Activated CD8-positive, alpha-beta memory T cell treated with anti-CD3 and anti-CD28 coated beads, Interleukin-2, amount 50 U/mL, for 1 hour (primary cell): ENCODE measurements around the gene AP3S2.
"Not testable (repeated sequence)": the region's sequence is repeated elsewhere in the genome, so short reads cannot be mapped to it uniquely, and the experiment has no call there.

ENCODE experiments used
- DNase-seq: peaks from one replicate; pipeline ENCODE4 v3.0.0-alpha.2; 2020; ENCODE audit errors: extremely low read depth

The AP3S2 gene

GRCh38 chr15:89834465-89835175 is 59.2 kb downstream of the AP3S2 start:
- DNase-seq, result not testable (repeated sequence)

DNA sequence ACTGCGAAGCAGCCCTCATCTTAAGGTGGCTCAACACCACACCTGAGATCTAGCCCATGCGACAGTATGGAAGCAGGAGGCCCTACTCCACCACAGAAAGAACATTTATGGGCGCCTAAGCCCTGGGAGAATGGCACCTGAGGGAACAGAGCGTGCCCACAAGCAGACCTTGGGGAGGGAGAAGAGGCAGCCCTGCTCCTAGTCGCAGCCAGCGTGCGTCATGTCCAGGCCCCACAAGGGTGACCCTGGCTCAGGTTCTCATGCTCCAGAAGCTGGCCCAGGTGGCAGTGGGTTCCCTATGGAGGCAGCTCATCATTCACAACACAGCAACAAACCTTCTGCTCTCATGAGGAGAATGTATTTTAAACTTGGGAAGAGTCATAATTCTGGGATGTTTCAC is 59.8 kb downstream of the AP3S2 start:
- no peak for DNase-seq

GRCh38 chr15:89830639-89831038 is 63.2 kb downstream of the AP3S2 start:
- no peak for DNase-seq

DNA sequence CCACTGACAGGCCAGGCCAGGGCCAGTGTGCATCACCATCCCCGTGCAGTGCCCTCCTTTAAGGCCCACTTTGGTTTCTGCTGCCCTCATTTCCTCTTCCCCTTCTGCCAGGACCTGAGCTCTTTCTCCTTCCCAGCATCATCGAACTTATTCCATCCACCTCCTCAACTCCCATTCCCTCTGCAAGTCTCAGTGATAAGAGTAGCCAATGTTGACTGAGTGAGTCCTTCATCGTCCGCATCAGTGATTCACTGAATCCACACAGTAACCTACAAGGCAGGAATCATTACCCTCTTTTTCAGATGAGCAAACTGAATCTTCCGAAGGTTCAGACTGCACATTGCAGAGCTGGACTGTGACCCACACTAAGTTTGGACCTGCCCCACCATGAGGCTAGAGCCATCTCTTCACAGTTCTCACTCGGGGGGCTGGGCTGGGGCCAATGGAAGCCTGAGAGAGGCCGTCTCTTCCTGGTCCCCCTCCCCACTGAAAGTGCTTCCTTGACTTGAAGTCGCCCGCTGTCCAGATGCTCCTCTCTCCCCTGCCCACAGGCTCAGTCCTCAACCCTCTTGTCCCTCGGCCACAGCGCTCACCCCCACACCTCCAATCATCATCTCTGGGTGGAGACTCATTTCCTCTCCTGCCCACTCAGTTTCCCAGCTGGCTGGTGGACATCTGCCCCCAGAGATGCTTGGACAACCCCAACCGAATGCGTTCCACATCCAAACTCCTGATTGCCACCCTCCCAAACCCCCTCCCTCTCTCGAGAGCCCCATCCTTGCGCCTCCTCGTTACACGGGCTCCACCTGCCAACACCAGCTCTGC is 64.0 kb downstream of the AP3S2 start:
- DNase-seq, result no peak

DNA sequence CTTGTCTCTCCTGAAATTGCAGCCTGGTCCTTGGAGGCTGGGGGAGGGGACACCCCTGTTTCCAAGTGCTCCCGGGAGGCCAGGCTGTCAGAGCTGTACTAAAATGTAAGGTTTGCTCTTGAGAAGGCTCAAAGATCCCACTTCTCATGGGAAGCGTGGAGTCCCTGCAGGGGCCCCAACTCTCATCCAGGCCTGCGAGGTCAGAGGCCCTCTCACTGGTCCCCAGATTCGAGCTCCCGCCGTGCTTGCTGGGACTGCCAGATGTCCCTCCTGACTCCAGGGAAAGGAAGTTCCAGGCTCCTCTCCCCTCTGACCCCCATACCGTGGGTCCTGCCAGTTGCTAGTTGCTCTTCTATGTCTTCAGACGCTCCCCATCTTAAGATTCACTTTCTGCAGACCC is 64.6 kb downstream of the AP3S2 start:
- DNase-seq, result no peak

DNA sequence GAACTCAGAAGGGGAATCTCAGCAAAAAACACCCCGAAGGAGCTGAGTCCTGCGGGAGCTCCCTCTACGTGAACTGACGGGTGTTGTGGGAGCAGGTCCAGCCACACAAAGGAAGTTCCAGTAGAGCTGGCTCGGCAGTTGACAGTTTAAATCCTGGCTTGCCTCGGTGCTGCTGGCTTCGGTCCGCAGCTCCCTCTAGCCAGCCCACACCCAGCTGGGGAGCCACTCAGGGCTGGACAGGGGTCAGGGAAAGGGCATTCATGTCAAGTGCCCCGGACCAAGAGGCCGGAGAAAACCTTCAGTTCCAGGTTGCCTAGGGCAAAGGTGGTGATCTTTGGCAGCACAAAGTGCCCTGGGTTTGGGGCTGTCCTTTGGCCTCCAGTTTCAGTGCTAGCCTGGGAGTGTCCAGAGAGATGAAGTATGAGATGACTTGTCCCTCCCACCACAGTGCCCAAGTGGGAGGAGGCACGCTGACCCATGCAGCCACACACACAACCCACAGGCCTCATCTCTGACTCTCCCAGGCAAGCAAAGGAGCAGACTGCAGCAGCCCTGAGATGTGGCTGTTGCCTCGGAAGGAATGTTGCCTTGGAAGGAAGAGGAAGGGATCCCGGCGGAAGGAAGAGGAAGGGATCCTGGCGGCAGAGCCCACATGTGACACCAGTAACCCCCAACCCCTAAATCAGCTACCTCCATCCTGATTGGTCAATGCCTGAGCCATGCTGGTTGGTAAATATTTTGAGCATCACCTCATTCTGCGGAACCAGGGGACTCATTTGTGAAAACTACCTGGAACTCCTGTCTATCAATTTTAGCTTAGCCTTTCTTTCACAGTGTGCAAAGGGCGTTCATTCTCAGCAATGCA is 65.3 kb downstream of the AP3S2 start:
- DNase-seq, result no peak

- no peak for DNase-seq
These were observed 66.0 kb downstream of the AP3S2 start for GRCh38 chr15:89827829-89828228.

DNA sequence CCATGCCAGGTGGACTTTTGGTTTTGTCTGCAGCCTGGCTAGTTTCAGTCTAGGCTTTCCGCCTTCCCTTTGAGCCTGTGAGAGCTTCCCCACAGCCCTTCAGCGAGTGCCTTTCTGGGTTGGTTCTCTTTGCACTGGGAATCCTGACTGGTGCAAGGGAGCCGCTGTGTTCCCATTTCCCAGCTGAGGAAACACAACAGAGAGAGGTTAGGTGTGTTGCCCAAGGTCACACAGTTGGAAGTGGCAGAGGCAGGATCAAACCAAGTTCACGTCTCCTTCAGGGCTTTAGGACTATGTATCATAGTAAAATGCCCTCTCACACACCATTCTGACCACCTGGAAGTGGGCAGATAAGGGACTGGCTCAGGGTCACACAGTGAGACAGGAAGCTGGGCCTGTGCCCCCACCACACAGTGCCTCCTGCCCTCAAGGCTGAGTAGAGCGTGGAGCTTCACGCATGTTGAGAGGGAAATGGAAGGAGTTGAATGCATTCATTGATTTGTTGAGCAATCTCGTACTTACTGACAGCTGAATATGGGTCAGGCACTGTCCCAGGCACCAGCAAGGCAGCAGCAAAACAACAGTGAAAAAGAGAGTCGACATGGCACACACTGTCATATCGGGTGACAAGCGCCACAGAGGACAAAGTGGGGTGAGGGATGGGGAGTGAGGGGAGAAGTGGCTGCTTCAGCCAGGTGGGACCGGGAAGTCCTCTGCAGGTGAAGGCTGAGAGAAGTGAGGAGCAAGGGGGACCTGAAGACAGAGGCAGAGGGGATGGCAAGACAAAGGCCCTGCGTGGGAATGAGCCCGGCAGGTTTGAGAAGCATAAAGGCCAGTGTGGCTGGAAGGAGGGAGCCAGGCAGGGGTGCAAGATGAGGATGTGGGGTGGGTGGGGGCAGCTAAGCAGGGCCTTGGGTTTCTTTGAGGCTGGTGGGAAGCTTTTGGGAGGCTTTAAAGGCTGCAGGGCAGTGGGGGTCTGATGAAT is 66.8 kb downstream of the AP3S2 start:
- DNase-seq, result no peak

GRCh38 chr15:89825271-89825940 is 68.4 kb downstream of the AP3S2 start:
- no peak for DNase-seq

DNA sequence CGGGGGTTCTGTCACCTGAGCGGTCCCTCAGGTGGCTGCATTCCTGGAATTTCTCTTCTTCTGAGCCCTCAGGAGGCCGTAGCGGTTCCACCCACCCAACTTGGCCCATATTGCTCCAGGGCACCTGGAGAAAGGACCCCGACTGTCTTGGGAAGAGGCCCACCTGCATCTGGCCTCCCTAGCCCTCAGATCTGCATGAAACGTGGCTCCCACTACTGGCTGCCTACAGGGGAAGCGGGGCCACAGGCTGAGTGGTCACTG is 69.3 kb downstream of the AP3S2 start:
- no peak for DNase-seq

GRCh38 chr15:89823836-89824606 is 69.8 kb downstream of the AP3S2 start:
- no peak for DNase-seq

DNA sequence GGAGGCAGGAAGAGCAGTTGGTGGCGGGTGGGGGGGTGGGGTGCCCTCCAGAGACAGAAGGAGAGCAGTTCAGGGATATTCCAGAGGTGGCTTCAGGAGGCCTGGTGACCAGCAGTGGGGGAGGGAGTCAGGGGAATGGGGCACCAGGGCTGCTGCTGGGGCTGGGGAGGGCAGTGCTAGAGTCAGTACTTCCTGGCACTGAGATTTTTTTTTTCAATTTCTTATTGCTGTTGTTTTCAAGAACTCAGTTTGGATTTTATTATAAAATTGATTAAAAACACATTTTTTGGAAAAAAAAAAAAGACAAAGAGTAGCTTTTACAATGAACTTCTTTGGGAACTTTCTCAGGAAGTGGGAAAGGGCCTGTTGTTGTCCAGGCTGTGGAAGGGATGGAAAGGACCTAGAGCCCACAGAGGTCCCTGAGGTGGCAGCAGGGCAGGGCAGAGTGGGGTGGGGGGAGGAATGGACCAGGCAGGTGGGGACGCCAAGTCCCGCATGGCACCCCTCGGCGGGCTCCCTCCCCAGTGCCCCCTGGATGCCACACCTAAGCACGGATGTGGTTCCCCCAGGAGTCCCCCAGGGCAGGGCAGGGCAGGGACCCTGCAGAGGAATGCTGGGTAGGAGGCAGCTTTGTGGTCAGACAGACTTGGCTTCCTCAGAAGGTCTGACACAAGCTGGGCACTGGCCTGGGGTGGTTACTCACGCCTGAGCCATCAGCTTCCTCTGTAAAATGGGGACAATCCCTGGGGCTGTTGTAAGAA is 70.7 kb downstream of the AP3S2 start:
- no peak for DNase-seq

GRCh38 chr15:89822611-89822950 is 71.2 kb downstream of the AP3S2 start:
- no peak for DNase-seq

DNA sequence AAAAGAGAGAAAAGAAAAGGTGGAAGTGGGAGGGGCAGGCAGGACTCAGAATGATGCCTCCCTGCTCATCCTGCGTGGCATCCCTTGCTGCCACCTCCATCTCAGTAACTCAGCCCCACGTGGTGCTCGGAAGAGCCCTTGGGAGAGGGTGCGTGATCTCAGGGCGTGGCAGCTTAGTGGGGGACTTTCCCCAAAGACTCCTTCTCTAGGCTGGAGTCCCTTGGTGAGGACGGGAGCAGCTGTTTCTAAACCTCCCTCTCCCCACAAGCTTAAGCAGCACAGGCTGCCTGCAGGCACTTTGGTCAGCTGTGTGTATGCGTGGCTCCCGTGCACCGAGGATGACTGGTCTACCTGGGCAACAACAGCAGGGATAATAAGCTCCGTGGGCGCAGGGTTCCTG is 71.8 kb downstream of the AP3S2 start:
- no peak for DNase-seq

GRCh38 chr15:89820666-89821611 is 72.9 kb downstream of the AP3S2 start:
- DNase-seq, result no peak

DNA sequence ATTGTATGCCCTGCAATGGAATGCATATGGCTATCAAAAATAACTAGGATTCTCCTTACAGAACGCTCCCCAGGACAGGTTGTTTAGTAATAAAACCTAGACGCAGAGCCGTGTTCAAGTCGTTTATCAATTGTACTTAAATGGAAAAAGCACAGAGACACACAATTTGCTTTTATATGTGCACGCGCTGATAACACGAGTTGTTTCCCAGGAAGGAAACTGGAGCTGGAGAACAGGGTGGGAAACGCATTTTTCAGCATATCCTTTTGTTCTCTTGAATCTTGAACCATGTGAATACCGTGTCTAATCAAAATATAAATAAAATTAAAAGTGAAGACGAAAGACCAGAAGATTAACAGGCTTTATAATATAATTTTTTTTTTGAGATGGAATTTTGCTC is 75.5 kb downstream of the AP3S2 start:
- DNase-seq, result no peak

DNA sequence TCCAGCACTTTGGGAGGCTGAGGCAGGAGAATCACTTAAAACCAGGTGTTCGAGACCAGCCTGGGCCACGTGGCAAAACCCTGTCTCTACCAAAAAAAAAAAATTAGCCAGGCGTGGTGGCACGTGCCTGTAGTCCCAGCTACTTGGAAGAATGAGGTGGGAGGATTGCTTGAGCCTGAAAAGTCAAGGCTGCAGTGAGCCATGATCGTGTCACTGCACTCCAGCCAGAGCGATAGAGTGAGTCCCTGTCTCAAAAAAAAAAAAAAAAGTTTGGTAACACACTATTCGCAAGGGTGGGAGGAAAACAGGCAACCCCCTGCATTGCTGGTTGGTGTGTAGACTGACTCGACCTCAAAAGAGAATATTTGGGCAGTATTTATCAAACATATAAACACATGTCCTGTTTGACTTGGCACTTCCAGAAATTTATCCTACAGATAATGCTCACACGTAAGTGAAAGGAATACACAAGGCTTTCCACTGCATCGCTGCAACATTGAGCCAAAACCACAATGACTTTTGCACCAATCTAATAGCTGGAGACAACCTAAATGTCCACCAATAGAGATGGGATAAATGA is 76.0 kb downstream of the AP3S2 start:
- no peak for DNase-seq

- DNase-seq, result no peak
These were observed 78.0 kb downstream of the AP3S2 start for GRCh38 chr15:89815769-89816168.
